H1 (cell line): ENCODE measurements around the gene DOLK. TPM values are rescaled to one million over a fixed set of nuclear protein-coding genes. Genes with fewer than 3 reads are reported as not detected.

Experiments used
- CTCF ChIA-PET: fragments of 300-600 bp; sonication (Branson Sonifier 250); formaldehyde crosslinking; loops from one replicate; lab custom pipeline; 2021; ENCODE audit not compliant: partially characterized antibody; lab: Charles Lee
- POLR2A ChIA-PET: fragments of 300-600 bp; sonication (Branson Sonifier 250); formaldehyde crosslinking; loops from one replicate; lab custom pipeline; 2021; ENCODE audit warnings: inconsistent platforms; ENCODE audit not compliant: partially characterized antibody; lab: Charles Lee
- DNase-seq, 2 experiments: peaks; one replicate each; pipeline versions ENCODE4 v3.0.0 to v3.0.0-alpha.2; 2010 to 2022; ENCODE audit warnings: low spot score in 2 of 2, low read depth in 1 of 2, mixed read lengths in 1 of 2
- FAIRE-seq: peaks from 2 replicates; lab custom pipeline; 2011; peaks lifted over from hg19 to GRCh38; lab: Jason Lieb, UNC
- H2AFZ ChIP-seq: 2 replicates; pipeline ENCODE4 v1.8.1; 2012; ENCODE audit warnings: low read length, inconsistent platforms
- H2AK5ac ChIP-seq: 2 replicates; pipeline ENCODE4 v1.6.1; 2013; ENCODE audit warnings: low read depth, low read length
- H2BK120ac ChIP-seq: replicated peaks from 2 replicates; pipeline ENCODE3; 2013; ENCODE audit warnings: low read depth, low read length, inconsistent platforms
- H2BK12ac ChIP-seq: 2 replicates; pipeline ENCODE4 v1.6.1; 2013; ENCODE audit warnings: low read depth, low read length
- H2BK15ac ChIP-seq: 2 replicates; pipeline ENCODE4 v1.6.1; 2013; ENCODE audit warnings: low read length
- H2BK20ac ChIP-seq: 2 replicates; pipeline ENCODE4 v1.6.1; 2013; ENCODE audit warnings: low read length
- H2BK5ac ChIP-seq: 2 replicates; pipeline ENCODE4 v1.6.1; 2013; ENCODE audit warnings: low read depth, low read length
- H3K14ac ChIP-seq: 2 replicates; pipeline ENCODE4 v1.6.1; 2013; ENCODE audit warnings: inconsistent platforms; ENCODE audit not compliant: insufficient read length
- H3K18ac ChIP-seq: 2 replicates; pipeline ENCODE4 v1.6.1; 2013; ENCODE audit warnings: low read length; ENCODE audit errors: extremely low read depth
- H3K23ac ChIP-seq: 2 replicates; pipeline ENCODE4 v1.6.1; 2013; ENCODE audit warnings: inconsistent platforms; ENCODE audit not compliant: insufficient read length
- H3K23me2 ChIP-seq: 2 replicates; pipeline ENCODE4 v1.6.1; 2013; ENCODE audit warnings: low read depth, low read length
- H3K27ac ChIP-seq: 2 replicates; pipeline ENCODE4 v1.6.1; 2011; ENCODE audit warnings: low read depth, low read length, inconsistent platforms
- H3K27me3 ChIP-seq, 4 experiments: replicated peaks in 1 of 4; 1 replicate in 1 of 4; 2 replicates in 3 of 4; pipeline versions ENCODE4 v1.6.1 to v1.8.1; 2011 to 2013; ENCODE audit warnings: low read length in 3 of 4, mild to moderate bottlenecking in 3 of 4, inconsistent platforms in 2 of 4, mixed read lengths in 2 of 4, moderate library complexity in 1 of 4; ENCODE audit not compliant: control insufficient read depth in 3 of 4, insufficient read depth in 3 of 4; ENCODE audit errors: extremely low read depth in 1 of 4
- H3K36me3 ChIP-seq, 4 experiments: 2 replicates each; pipeline versions ENCODE4 v1.6.1 to v1.8.1; 2011 to 2013; ENCODE audit warnings: mild to moderate bottlenecking in 4 of 4, low read length in 3 of 4, moderate library complexity in 2 of 4, control low read depth in 1 of 4, inconsistent platforms in 1 of 4; ENCODE audit not compliant: insufficient read depth in 4 of 4, control insufficient read depth in 2 of 4
- H3K4ac ChIP-seq: replicated peaks from 2 replicates; pipeline ENCODE3; 2013; ENCODE audit warnings: low read length, low read depth, mixed read lengths, inconsistent platforms; ENCODE audit not compliant: insufficient read length
- H3K4me1 ChIP-seq, 4 experiments: replicated peaks in 1 of 4; 1 replicate in 1 of 4; 2 replicates in 3 of 4; pipeline versions ENCODE4 v1.6.1 to v1.8.1; 2011 to 2013; ENCODE audit warnings: low read length in 3 of 4, inconsistent platforms in 2 of 4, mixed read lengths in 1 of 4; ENCODE audit not compliant: insufficient read depth in 4 of 4, control insufficient read depth in 3 of 4
- H3K4me2 ChIP-seq, 2 experiments: 2 replicates each; pipeline versions ENCODE4 v1.6.1 to v1.8.1; 2011 to 2013; ENCODE audit warnings: low read depth in 2 of 2, low read length in 2 of 2, control low read depth in 1 of 2, inconsistent platforms in 1 of 2, mild to moderate bottlenecking in 1 of 2; ENCODE audit not compliant: insufficient read depth in 1 of 2
- H3K4me3 ChIP-seq, 4 experiments: fragments of 200-600, 300-600 bp in 1 of 4; sonication (generic), shearing (Covaris generic), sonication (Bioruptor Twin) in 1 of 4; 2 replicates each; pipeline versions ENCODE4 v1.5.1 to v1.8.1; 2011 to 2016; ENCODE audit warnings: low read length in 4 of 4, low read depth in 3 of 4, control low read depth in 2 of 4, inconsistent platforms in 2 of 4, mild to moderate bottlenecking in 2 of 4, mixed read lengths in 1 of 4, moderate library complexity in 1 of 4; ENCODE audit not compliant: insufficient read depth in 2 of 4; ENCODE audit errors: extremely low read depth in 1 of 4
- H3K56ac ChIP-seq: replicated peaks from 2 replicates; pipeline ENCODE3; 2013; ENCODE audit warnings: low read depth, mild to moderate bottlenecking, mixed read lengths, low read length, inconsistent platforms; ENCODE audit not compliant: insufficient read length
- H3K79me1 ChIP-seq: 2 replicates; pipeline ENCODE4 v1.6.1; 2013; ENCODE audit warnings: low read depth, low read length, control low read depth
- H3K79me2 ChIP-seq, 2 experiments: 2 replicates each; pipeline versions ENCODE4 v1.6.1 to v1.8.1; 2012 to 2013; ENCODE audit warnings: low read length in 2 of 2, mild to moderate bottlenecking in 2 of 2, inconsistent platforms in 1 of 2; ENCODE audit not compliant: insufficient read depth in 2 of 2, control insufficient read depth in 1 of 2
- H3K9ac ChIP-seq, 4 experiments: replicated peaks in 1 of 4; 1 replicate in 1 of 4; 2 replicates in 3 of 4; pipeline versions ENCODE4 v1.6.1 to v1.8.1; 2011 to 2013; ENCODE audit warnings: low read depth in 3 of 4, low read length in 3 of 4, control low read depth in 2 of 4, mild to moderate bottlenecking in 2 of 4, moderate library complexity in 2 of 4, inconsistent platforms in 1 of 4; ENCODE audit errors: extremely low read depth in 1 of 4
- H3K9me3 ChIP-seq, 2 experiments: 2 replicates each; pipeline versions ENCODE4 v1.6.1 to v1.8.1; 2012 to 2013; ENCODE audit warnings: mild to moderate bottlenecking in 2 of 2, moderate library complexity in 2 of 2, control low read depth in 1 of 2, inconsistent platforms in 1 of 2, low read depth in 1 of 2, low read length in 1 of 2, mixed read lengths in 1 of 2; ENCODE audit not compliant: insufficient read depth in 2 of 2
- H4K20me1 ChIP-seq, 2 experiments: replicated peaks in 1 of 2; 2 replicates each; pipeline versions ENCODE3 to v1.8.1; 2011 to 2013; ENCODE audit warnings: inconsistent platforms in 2 of 2, low read length in 2 of 2, mild to moderate bottlenecking in 1 of 2; ENCODE audit not compliant: insufficient read depth in 2 of 2, control insufficient read depth in 1 of 2
- H4K5ac ChIP-seq: 2 replicates; pipeline ENCODE4 v1.6.1; 2013; ENCODE audit warnings: low read length, low read depth, mixed read lengths, inconsistent platforms; ENCODE audit not compliant: insufficient read length
- H4K8ac ChIP-seq: 2 replicates; pipeline ENCODE4 v1.8.0; 2013; ENCODE audit warnings: mild to moderate bottlenecking, moderate library complexity, low read length, inconsistent platforms; ENCODE audit not compliant: insufficient read depth; ENCODE audit errors: extremely low read depth
- H4K91ac ChIP-seq: replicated peaks from 2 replicates; pipeline ENCODE3; 2013; ENCODE audit warnings: low read length, mixed read lengths, inconsistent platforms; ENCODE audit not compliant: insufficient read length
- CBX5 ChIP-seq: fragments of 300-800, 300-1000 bp; sonication (generic); IDR thresholded peaks from 2 replicates; pipeline ENCODE4 v1.7.1; 2016; ENCODE audit warnings: antibody characterized with exemption, low read length, low read depth
- CREB1 ChIP-seq: IDR thresholded peaks from 2 replicates; pipeline ENCODE4 v1.6.1; 2012; ENCODE audit warnings: inconsistent platforms
- CTCF ChIP-seq, 3 experiments: IDR thresholded peaks; 1 replicate in 2 of 3; 2 replicates in 1 of 3; pipeline versions ENCODE4 v1.5.1 to v1.6.1; 2011; ENCODE audit warnings: low read length in 3 of 3, mild to moderate bottlenecking in 3 of 3, inconsistent platforms in 2 of 3, low read depth in 1 of 3, moderate library complexity in 1 of 3; ENCODE audit not compliant: insufficient read depth in 1 of 3; ENCODE audit errors: control extremely low read depth in 1 of 3
- KDM5A ChIP-seq: fragments of 200-600 bp; IDR thresholded peaks from 2 replicates; pipeline ENCODE4 v1.7.1; 2012; ENCODE audit warnings: mild to moderate bottlenecking, low read length, inconsistent platforms, mixed read lengths
- NANOG ChIP-seq: IDR thresholded peaks from 2 replicates; pipeline ENCODE4 v1.6.1; 2011; ENCODE audit warnings: low read length, low read depth, mild to moderate bottlenecking, inconsistent platforms; ENCODE audit not compliant: insufficient read depth, poor library complexity, severe bottlenecking
- NRF1 ChIP-seq: IDR thresholded peaks from 2 replicates; pipeline ENCODE4 v1.6.1; 2011; ENCODE audit warnings: mild to moderate bottlenecking, low read depth, low read length, improper control_type of control experiment
- POLR2AphosphoS5 ChIP-seq: IDR thresholded peaks from 2 replicates; pipeline ENCODE4 v1.6.1; 2011; ENCODE audit warnings: low read depth, low read length
- RBBP5 ChIP-seq: IDR thresholded peaks from 2 replicates; pipeline ENCODE4 v1.7.1; 2012; ENCODE audit warnings: low read depth, mild to moderate bottlenecking, inconsistent platforms, low read length, moderate library complexity, borderline replicate concordance
- SP1 ChIP-seq: IDR thresholded peaks from 2 replicates; pipeline ENCODE4 v1.6.1; 2011; ENCODE audit warnings: low read depth, low read length
- TCF12 ChIP-seq: IDR thresholded peaks from 2 replicates; pipeline ENCODE4 v1.6.1; 2011; ENCODE audit warnings: low read depth, mild to moderate bottlenecking, low read length
- YY1 ChIP-seq: IDR thresholded peaks from 2 replicates; pipeline ENCODE4 v1.6.1; 2011; ENCODE audit warnings: low read depth, mild to moderate bottlenecking, low read length
- WGBS, 2 experiments: shearing (Covaris generic) in 1 of 2; methylation state at CpG; one replicate each; pipeline versions ENCODE4 v1.1.6 to v1.1.7; 2013 to 2015; ENCODE audit warnings: low lambda C conversion rate in 2 of 2, mixed read lengths in 2 of 2, inconsistent platforms in 1 of 2, low coverage in 1 of 2, missing lambda C conversion rate in 1 of 2; ENCODE audit not compliant: insufficient replicate concordance in 2 of 2, insufficient coverage in 1 of 2, insufficient read length in 1 of 2; ENCODE audit errors: extremely low coverage in 1 of 2, missing lambda C conversion rate in 1 of 2; 5-methylcytosine and 5-hydroxymethylcytosine counted together
- polyA plus RNA-seq, 7 experiments: library from polyadenylated mRNA; depleted of rRNA in 3 of 7; stranded (reverse) in 5 of 7; unstranded in 2 of 7; fragments of >200 nt in 5 of 7; fragments of 200-250 nt in 2 of 7; gene quantifications; 1 replicate in 5 of 7; 2 replicates in 1 of 7; 4 replicates in 1 of 7; pipeline versions ENCODE4 v1.2.1 to v1.2.3, GENCODE V29; 2011 to 2013; ENCODE audit warnings: missing spikeins in 2 of 7, mixed read lengths in 2 of 7
- total RNA-seq: library from RNA; stranded (reverse); fragmentation: NEBNext Ultra II Directional; extraction: Animal tissue kit (Norgen Biotek cat#: 25700); gene quantifications from 2 replicates; pipeline ENCODE4 v1.2.1, GENCODE V29; 2021

The DOLK gene
- total and polyA plus RNA-seq, 2 of the 8 experiments (the other 6 are each of a cell fraction or from before 2014, with no cell fraction given), result 17.2 to 44.3 TPM

DNA sequence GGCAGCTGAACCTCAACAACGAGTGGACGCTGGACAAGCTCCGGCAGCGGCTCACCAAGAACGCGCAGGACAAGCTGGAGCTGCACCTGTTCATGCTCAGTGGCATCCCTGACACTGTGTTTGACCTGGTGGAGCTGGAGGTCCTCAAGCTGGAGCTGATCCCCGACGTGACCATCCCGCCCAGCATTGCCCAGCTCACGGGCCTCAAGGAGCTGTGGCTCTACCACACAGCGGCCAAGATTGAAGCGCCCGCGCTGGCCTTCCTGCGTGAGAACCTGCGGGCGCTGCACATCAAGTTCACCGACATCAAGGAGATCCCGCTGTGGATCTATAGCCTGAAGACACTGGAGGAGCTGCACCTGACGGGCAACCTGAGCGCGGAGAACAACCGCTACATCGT lies 39.0 kb downstream of the DOLK start:
- Histone ChIP-seq H3K9ac (no peak overlapping the region), H2BK120ac (no peak overlapping the region), H2AK5ac (no peak overlapping the region), H3K18ac (no peak overlapping the region), H2BK12ac (peak overlapping the region; percentile 50; the same call in 1 of the 2 replicates), H3K27ac (no peak overlapping the region), H3K79me1 (peaks cover 10% of the 10 kb centered on the region), H3K9me3 (no peaks in the 10 kb centered on the region), H3K4me3 (no peak overlapping the region), H3K4me2 (no peak overlapping the region), H3K23ac (no peak overlapping the region), H4K8ac (no peak overlapping the region), H3K4me1 (peaks cover 0 to 24% (median 18%) of the 10 kb centered on the region in 4 experiments; a peak in 6 of 7 replicates), H3K36me3 (peaks cover 18 to 42% (median 33%) of the 10 kb centered on the region in 4 experiments; a peak in 7 of 8 replicates), H4K5ac (no peak overlapping the region), H2BK5ac (peak overlapping the region; percentile 63; the same call in 1 of the 2 replicates), H2AFZ (no peak overlapping the region), H4K20me1 (peaks cover 26 to 29% of the 10 kb centered on the region in 2 experiments), H2BK20ac (no peak overlapping the region), H3K4ac (no peak overlapping the region), H3K56ac (no peak overlapping the region), H3K27me3 (no peaks in the 10 kb centered on the region), H3K23me2 (no peaks in the 10 kb centered on the region), H3K79me2 (peaks cover 0 to 62% of the 10 kb centered on the region in 2 experiments; a peak in 2 of 4 replicates), H2BK15ac (no peak overlapping the region), H3K14ac (no peak overlapping the region), H4K91ac (no peak overlapping the region)
- CTCF ChIA-PET, result interaction anchor here (0.9 to 1.9 kb wide), 8 partner anchors 10 to 63 kb away, joined by 3 to 13 read pairs (median 4); partner anchors contain the start of gene PHYHD1
- DNase-seq (no peak), FAIRE-seq (no peak)
- 95% methylated on average over 24 of the region's 24 CpGs; no CpG with 5 or more reads in 1 of the 2 experiments for WGBS, 2 experiments
- POLR2A ChIA-PET, result interaction anchor here (1.6 to 4.3 kb wide), 3 partner anchors 10 to 91 kb away, joined by 4 to 14 read pairs (median 4); partner anchors contain the start of genes ENDOG and PHYHD1
- TF ChIP-seq NANOG (no peak), TCF12 (no peak), CBX5 (no peak), KDM5A (no peak), SP1 (no peak), RBBP5 (no peak), CTCF (IDR thresholded peaks at IDR 0.05; ENCODE audit: control extremely low read depth in 1 of 3, insufficient read depth in 1 of 3, low read depth in 1 of 3, low read length in 3 of 3) (no peak), YY1 (no peak), POLR2AphosphoS5 (no peak), CREB1 (no peak), NRF1 (no peak)
